ENCODE results near the gene DOCK3. TPM values are rescaled to one million over a fixed set of nuclear protein-coding genes. Genes with fewer than 3 reads are reported as not detected.
"Not testable (repeated sequence)": the region's sequence is repeated elsewhere in the genome, so short reads cannot be mapped to it uniquely, and the experiment has no call there.

Gene DOCK3
- total RNA-seq, 1 experiment from 2014 or later: 8.3 TPM

DNA sequence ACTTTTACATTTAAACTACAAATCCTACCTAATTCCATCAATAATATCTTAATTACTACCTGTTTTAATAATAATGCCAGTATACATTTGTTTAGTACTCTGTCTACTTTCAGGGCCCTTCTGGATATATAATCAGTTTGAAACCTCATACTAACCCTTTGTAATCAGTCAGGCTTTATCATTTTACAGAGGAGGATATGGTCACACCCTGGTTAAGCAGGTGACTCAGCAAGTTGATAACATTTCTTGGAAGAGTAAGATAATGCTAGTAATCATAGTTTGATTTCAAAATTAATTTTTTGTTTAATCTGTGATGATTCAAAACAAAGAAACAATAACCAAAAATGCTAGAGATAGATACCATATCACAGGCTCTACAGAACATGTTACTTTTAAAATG, 502.2 kb downstream of the DOCK3 start:
- Histone ChIP-seq H2AK5ac (ENCODE audit: insufficient read length, low read length) (no peak overlapping the region), H3K79me2 (ENCODE audit: insufficient read depth, low read length) (no peaks in the 10 kb centered on the region), H3K14ac (ENCODE audit: insufficient read depth, low read length) (no peak overlapping the region), H3K23me2 (ENCODE audit: insufficient read length, low read depth, low read length, poor library complexity, severe bottlenecking) (no peaks in the 10 kb centered on the region), H3K4me1 (ENCODE audit: insufficient read depth, low read length) (no peaks in the 10 kb centered on the region), H2BK5ac (ENCODE audit: insufficient read length, low read length) (no peak overlapping the region), H3K79me1 (ENCODE audit: insufficient read depth, low read depth, low read length, poor library complexity, severe bottlenecking) (no peaks in the 10 kb centered on the region), H4K20me1 (ENCODE audit: control insufficient read depth, insufficient read depth, insufficient read length) (no peaks in the 10 kb centered on the region), H2BK12ac (ENCODE audit: insufficient read length, low read depth, low read length) (no peak overlapping the region), H3K9me3 (ENCODE audit: control insufficient read depth, low read depth, low read length) (peaks cover 7% of the 10 kb centered on the region), H3K56ac (ENCODE audit: insufficient read length, low read depth, low read length) (no peak overlapping the region), H4K5ac (ENCODE audit: insufficient read length, low read depth, low read length) (no peak overlapping the region), H3K23ac (ENCODE audit: insufficient read length, low read depth, low read length) (no peak overlapping the region), H3K4me2 (ENCODE audit: insufficient read depth, insufficient read length, low read length) (no peak overlapping the region), H3K4ac (ENCODE audit: low read depth, low read length) (no peak overlapping the region), H2BK15ac (ENCODE audit: low read depth, low read length) (no peak overlapping the region), H2BK120ac (ENCODE audit: low read depth, low read length, poor library complexity, severe bottlenecking) (no peak overlapping the region), H3K27me3 (ENCODE audit: insufficient read depth, low read length) (no peaks in the 10 kb centered on the region), H2AFZ (ENCODE audit: low read length) (no peak overlapping the region), H3K9ac (ENCODE audit: extremely low read depth, insufficient read length, low read length) (no peak overlapping the region), H2BK20ac (ENCODE audit: low read depth, low read length, poor library complexity, severe bottlenecking) (no peak overlapping the region), H3K27ac (ENCODE audit: insufficient read length, low read depth, low read length) (no peak overlapping the region), H3T11ph (ENCODE audit: low read length) (no peak overlapping the region), H3K18ac (ENCODE audit: insufficient read length, low read depth, low read length) (no peak overlapping the region), H4K91ac (ENCODE audit: insufficient read length, low read depth, low read length) (no peak overlapping the region), H4K8ac (replicated peaks; ENCODE audit: insufficient read length, low read depth, low read length) (no peak overlapping the region)
- Mint-ChIP-seq H3K4me3 (no peak overlapping the region), H3K4me1 (no peaks in the 10 kb centered on the region), H3K27ac (no peak overlapping the region), H3K9me3 (peaks cover 17 to 23% of the 10 kb centered on the region in 2 experiments), H3K27me3 (ENCODE audit: low read depth) (no peaks in the 10 kb centered on the region), H3K36me3 (ENCODE audit: insufficient read depth in 1 of 3, low read depth in 3 of 3) (peaks cover 23 to 27% (median 24%) of the 10 kb centered on the region in 3 experiments)
- TF ChIP-seq, protein P1, sequence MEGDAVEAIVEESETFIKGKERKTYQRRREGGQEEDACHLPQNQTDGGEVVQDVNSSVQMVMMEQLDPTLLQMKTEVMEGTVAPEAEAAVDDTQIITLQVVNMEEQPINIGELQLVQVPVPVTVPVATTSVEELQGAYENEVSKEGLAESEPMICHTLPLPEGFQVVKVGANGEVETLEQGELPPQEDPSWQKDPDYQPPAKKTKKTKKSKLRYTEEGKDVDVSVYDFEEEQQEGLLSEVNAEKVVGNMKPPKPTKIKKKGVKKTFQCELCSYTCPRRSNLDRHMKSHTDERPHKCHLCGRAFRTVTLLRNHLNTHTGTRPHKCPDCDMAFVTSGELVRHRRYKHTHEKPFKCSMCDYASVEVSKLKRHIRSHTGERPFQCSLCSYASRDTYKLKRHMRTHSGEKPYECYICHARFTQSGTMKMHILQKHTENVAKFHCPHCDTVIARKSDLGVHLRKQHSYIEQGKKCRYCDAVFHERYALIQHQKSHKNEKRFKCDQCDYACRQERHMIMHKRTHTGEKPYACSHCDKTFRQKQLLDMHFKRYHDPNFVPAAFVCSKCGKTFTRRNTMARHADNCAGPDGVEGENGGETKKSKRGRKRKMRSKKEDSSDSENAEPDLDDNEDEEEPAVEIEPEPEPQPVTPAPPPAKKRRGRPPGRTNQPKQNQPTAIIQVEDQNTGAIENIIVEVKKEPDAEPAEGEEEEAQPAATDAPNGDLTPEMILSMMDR (conservative IDR thresholded peaks at IDR 0.05): no peak
- DNase-seq: no peak

DNA sequence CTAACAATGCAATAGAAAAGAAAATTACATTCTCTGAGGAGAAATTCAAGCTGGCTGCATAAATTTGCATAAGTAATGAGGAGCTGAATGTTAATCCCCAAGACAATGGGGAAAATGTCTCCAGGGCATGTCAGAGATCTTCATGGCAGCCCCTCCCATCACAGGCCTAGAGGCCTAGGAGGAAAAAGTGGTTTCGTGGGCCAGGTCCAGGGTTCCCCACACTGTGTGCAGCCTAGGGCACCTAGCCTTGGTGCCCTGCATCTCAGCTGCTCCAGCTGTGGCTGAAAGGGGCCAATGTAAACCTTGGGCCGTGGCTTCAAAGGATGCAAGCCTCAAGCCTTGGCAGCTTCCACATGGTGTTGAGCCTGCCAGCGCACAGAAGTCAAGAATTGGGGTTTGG, 511.7 kb downstream of the DOCK3 start:
- not testable (repeated sequence) for H3K79me2 ChIP-seq (ENCODE audit: insufficient read depth, low read length); H4K20me1 ChIP-seq (ENCODE audit: control insufficient read depth, insufficient read depth, insufficient read length); H3K23ac ChIP-seq (ENCODE audit: insufficient read length, low read depth, low read length); H4K5ac ChIP-seq (ENCODE audit: insufficient read length, low read depth, low read length); H3K4me1 ChIP-seq (ENCODE audit: insufficient read depth, low read length); H3K27me3 Mint-ChIP-seq (ENCODE audit: low read depth); H3K9me3 ChIP-seq (ENCODE audit: control insufficient read depth, low read depth, low read length); H2BK20ac ChIP-seq (ENCODE audit: low read depth, low read length, poor library complexity, severe bottlenecking); H3T11ph ChIP-seq (ENCODE audit: low read length); H2BK12ac ChIP-seq (ENCODE audit: insufficient read length, low read depth, low read length); H2BK15ac ChIP-seq (ENCODE audit: low read depth, low read length); H2BK120ac ChIP-seq (ENCODE audit: low read depth, low read length, poor library complexity, severe bottlenecking); H3K23me2 ChIP-seq (ENCODE audit: insufficient read length, low read depth, low read length, poor library complexity, severe bottlenecking); H3K4me1 Mint-ChIP-seq; H4K91ac ChIP-seq (ENCODE audit: insufficient read length, low read depth, low read length); H3K18ac ChIP-seq (ENCODE audit: insufficient read length, low read depth, low read length); H3K79me1 ChIP-seq (ENCODE audit: insufficient read depth, low read depth, low read length, poor library complexity, severe bottlenecking); H2AFZ ChIP-seq (ENCODE audit: low read length); H4K8ac ChIP-seq (replicated peaks; ENCODE audit: insufficient read length, low read depth, low read length); H3K56ac ChIP-seq (ENCODE audit: insufficient read length, low read depth, low read length); H3K27ac ChIP-seq (ENCODE audit: insufficient read length, low read depth, low read length); H3K4ac ChIP-seq (ENCODE audit: low read depth, low read length); H3K14ac ChIP-seq (ENCODE audit: insufficient read depth, low read length); H3K9ac ChIP-seq (ENCODE audit: extremely low read depth, insufficient read length, low read length); H3K27ac Mint-ChIP-seq; H2BK5ac ChIP-seq (ENCODE audit: insufficient read length, low read length); DNase-seq; H3K4me2 ChIP-seq (ENCODE audit: insufficient read depth, insufficient read length, low read length); H3K27me3 ChIP-seq (ENCODE audit: insufficient read depth, low read length); H3K4me3 Mint-ChIP-seq; H2AK5ac ChIP-seq (ENCODE audit: insufficient read length, low read length)
- H3K9me3 Mint-ChIP-seq: peaks cover 19 to 25% of the 10 kb centered on the region in 2 experiments
- WGBS (ENCODE audit: extremely low coverage, insufficient read length, low lambda C conversion rate): no CpG with 5 or more reads among the region's 3 CpGs
- peaks cover 14 to 24% (median 23%) of the 10 kb centered on the region in 3 experiments for H3K36me3 Mint-ChIP-seq (ENCODE audit: insufficient read depth in 1 of 3, low read depth in 3 of 3)

All from H9 (cell line).